Psoas muscle (tissue), 8 donors: Measurements from ENCODE around the gene PDZD7. TPM values are rescaled to one million over a fixed set of nuclear protein-coding genes. Genes with fewer than 3 reads are reported as not detected.

Source experiments
- ATAC-seq, 4 donors: fragments of 200-7000 bp; cut with Tn5 transposase; one replicate each; pipeline ENCODE4 v1.9.1; 2020; ENCODE audit warnings: moderate library complexity in 3 of 4, mild to moderate bottlenecking in 2 of 4
- DNase-seq, 2 donors: peaks; one replicate each; pipeline ENCODE4 v3.0.0-alpha.2; 2020
- H3K27ac ChIP-seq: fragments of 200-600 bp; one replicate; pipeline ENCODE4 v1.8.0; 2022
- H3K27me3 ChIP-seq, 3 donors: fragments of 200-600 bp in 1 of 3; one replicate each; pipeline versions ENCODE4 v1.6.1 to v1.8.0; 2013 to 2022; ENCODE audit warnings: low read length in 2 of 3, mild to moderate bottlenecking in 2 of 3, moderate library complexity in 1 of 3; ENCODE audit not compliant: insufficient read depth in 3 of 3
- H3K36me3 ChIP-seq, 2 donors: fragments of 200-600 bp in 1 of 2; one replicate each; pipeline versions ENCODE4 v1.6.1 to v1.8.0; 2013 to 2022; ENCODE audit warnings: low read depth in 1 of 2, mild to moderate bottlenecking in 1 of 2, moderate library complexity in 1 of 2; ENCODE audit not compliant: insufficient read depth in 1 of 2
- H3K4me1 ChIP-seq: fragments of 200-600 bp; one replicate; pipeline ENCODE4 v1.8.0; 2022
- H3K4me3 ChIP-seq: fragments of 200-600 bp; one replicate; pipeline ENCODE4 v1.8.0; 2022; ENCODE audit warnings: mild to moderate bottlenecking
- H3K9me3 ChIP-seq: fragments of 200-600 bp; one replicate; pipeline ENCODE4 v1.8.0; 2022
- WGBS, 3 donors: extraction: QIAGEN DNeasy Blood & Tissue Kit; methylation state at CpG; one replicate each; pipeline versions ENCODE4 v1.1.6 to v1.1.7; 2013; 5-methylcytosine and 5-hydroxymethylcytosine counted together
- intact Hi-C, 2 donors: fragments of 100-400 bp; cut with DNase I; formaldehyde crosslinking; loops; one replicate each; pipeline versions ENCODE4 v1.11.0 to v1.14.2; 2022
- polyA plus RNA-seq, 3 donors: library from polyadenylated mRNA; stranded (reverse); fragments of 200-250 nt; gene quantifications; one replicate each; pipeline ENCODE4 v1.2.3, GENCODE V29; 2013
- total RNA-seq, 4 donors: library from RNA; stranded (reverse); fragmentation: NEBNext Ultra II Directional in 2 of 4; extraction: Animal tissue kit (Norgen Biotek cat#: 25700) in 2 of 4; gene quantifications; one replicate each; pipeline versions ENCODE4 v1.2.1 to v1.2.4, GENCODE V29; 2021 to 2023
- TF ChIP-seq, protein P1 (sequence below): fragments of 200-600 bp; IDR thresholded peaks from one replicate; pipeline ENCODE4 v1.8.0; 2022; ENCODE audit warnings: antibody characterized with exemption
- donor health status: healthy with polysubstance abuse.
- donor health status: DM: no; HTN: no; CAD: no; lungs with moderate emphysema.
- donor health status: Bipolar disorder and iron deficiency.
- donor health status: healthy.
- donor health status: DM: yes; HTN: yes; CAD: no.
- donor health status: DM: no; HTN: no; CAD: no.
- donor health status: DM: no; HTN: no; CAD: no.
- donor health status: DM: yes; HTN: yes; CAD: no.

The PDZD7 gene
- total and polyA plus RNA-seq, 7 donors = 0.04 to 0.54 (median 0.08) TPM; not detected in 2

DNA sequence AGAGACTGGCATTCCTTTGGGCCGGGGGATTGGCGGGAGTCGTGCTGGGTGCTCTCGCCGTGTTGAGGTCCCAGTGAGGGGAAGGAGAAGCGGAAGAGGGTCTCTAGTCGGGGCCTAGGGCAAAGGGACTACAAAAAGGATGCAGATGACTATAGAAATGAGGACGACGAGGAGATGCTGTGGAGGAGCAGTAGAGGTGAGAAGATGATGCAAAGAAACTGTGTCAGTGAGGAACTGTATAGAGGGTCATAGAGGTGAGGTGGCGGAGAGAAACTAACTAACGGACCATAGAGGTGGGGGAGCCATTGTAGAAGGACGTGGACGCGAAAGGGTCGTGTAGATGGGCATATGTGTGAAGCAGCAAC is 43.3 kb downstream of the PDZD7 start:
- no peak for DNase-seq
- H3K4me1 ChIP-seq = peaks cover 31% of the 10 kb centered on the region
- ATAC-seq = peak in 2 of 4 donors; percentile 2 to 16
- no peaks in the 10 kb centered on the region for H3K27me3 ChIP-seq
- TF ChIP-seq, protein P1, sequence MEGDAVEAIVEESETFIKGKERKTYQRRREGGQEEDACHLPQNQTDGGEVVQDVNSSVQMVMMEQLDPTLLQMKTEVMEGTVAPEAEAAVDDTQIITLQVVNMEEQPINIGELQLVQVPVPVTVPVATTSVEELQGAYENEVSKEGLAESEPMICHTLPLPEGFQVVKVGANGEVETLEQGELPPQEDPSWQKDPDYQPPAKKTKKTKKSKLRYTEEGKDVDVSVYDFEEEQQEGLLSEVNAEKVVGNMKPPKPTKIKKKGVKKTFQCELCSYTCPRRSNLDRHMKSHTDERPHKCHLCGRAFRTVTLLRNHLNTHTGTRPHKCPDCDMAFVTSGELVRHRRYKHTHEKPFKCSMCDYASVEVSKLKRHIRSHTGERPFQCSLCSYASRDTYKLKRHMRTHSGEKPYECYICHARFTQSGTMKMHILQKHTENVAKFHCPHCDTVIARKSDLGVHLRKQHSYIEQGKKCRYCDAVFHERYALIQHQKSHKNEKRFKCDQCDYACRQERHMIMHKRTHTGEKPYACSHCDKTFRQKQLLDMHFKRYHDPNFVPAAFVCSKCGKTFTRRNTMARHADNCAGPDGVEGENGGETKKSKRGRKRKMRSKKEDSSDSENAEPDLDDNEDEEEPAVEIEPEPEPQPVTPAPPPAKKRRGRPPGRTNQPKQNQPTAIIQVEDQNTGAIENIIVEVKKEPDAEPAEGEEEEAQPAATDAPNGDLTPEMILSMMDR = no peak
- WGBS, 3 donors = 1 to 2% (median 1%) methylated on average over 15 of the region's 15 CpGs
- peak overlapping the region; percentile 76 for H3K4me3 ChIP-seq
- no peaks in the 10 kb centered on the region for H3K9me3 ChIP-seq
- H3K27ac ChIP-seq = peak overlapping the region; percentile 80
- intact Hi-C loops = no loop called here
- H3K36me3 ChIP-seq = peaks cover 0 to 74% of the 10 kb centered on the region in 2 donors

- DNase-seq (peak; percentile 85 to 93), ATAC-seq (peak; percentile 90 to 98 (median 92))
- TF ChIP-seq, protein P1 = no peak
- intact Hi-C loops = no loop called here
- peaks cover 31% of the 10 kb centered on the region for H3K4me1 ChIP-seq
- no peaks in the 10 kb centered on the region for H3K9me3 ChIP-seq
- H3K36me3 ChIP-seq = peaks cover 0 to 75% of the 10 kb centered on the region in 2 donors
- peak within 1 kb of the TSS; percentile 76 for H3K4me3 ChIP-seq
- 0 to 1% (median 1%) methylated on average over 72 to 75 of the region's 75 CpGs for WGBS, 3 donors
- H3K27me3 ChIP-seq = no peaks in the 10 kb centered on the region
- peak within 1 kb of the TSS; percentile 80 for H3K27ac ChIP-seq
Observed at GRCh38 chr10:100986952-100987684, 43.8 kb downstream of the PDZD7 start, which contains the start of the genes MRPL43 and TWNK. TSS of gene MRPL43 (minus strand) at chr10:100987497. CDS start at chr10:100987443, 54 bp downstream. TSS of gene TWNK (plus strand) at chr10:100987543. CDS start at chr10:100988211, 668 bp downstream.

- DNase-seq = peak in 1 of 2 donors; percentile 53
- intact Hi-C loops = no loop called here
- Histone ChIP-seq H3K36me3 (peaks cover 0 to 74% of the 10 kb centered on the region in 2 donors), H3K4me1 (peaks cover 31% of the 10 kb centered on the region), H3K27ac (peak overlapping the region; percentile 80), H3K9me3 (no peaks in the 10 kb centered on the region), H3K27me3 (no peaks in the 10 kb centered on the region), H3K4me3 (peak overlapping the region; percentile 76)
- TF ChIP-seq, protein P1 = no peak
- WGBS, 3 donors = 17 to 20% (median 18%) methylated on average over 15 to 17 of the region's 17 CpGs
- ATAC-seq = no peak
Observed at GRCh38 chr10:100986623-100986951, 44.3 kb downstream of the PDZD7 start.

GRCh38 chr10:100985336-100985735 is 45.6 kb downstream of the PDZD7 start:
- 52 to 67% (median 60%) methylated on average over 5 of the region's 5 CpGs for WGBS, 3 donors
- H3K36me3 ChIP-seq = peaks cover 0 to 74% of the 10 kb centered on the region in 2 donors

More at GRCh38 chr10:100985336-100985735, 45.6 kb downstream of the PDZD7 start:
- intact Hi-C loops = no loop called here
- DNase-seq = peak in 1 of 2 donors; percentile 26
- H3K9me3 ChIP-seq = no peaks in the 10 kb centered on the region
- no peak overlapping the region for H3K27ac ChIP-seq
- H3K4me3 ChIP-seq = no peak overlapping the region
- ATAC-seq = no peak
- peaks cover 30% of the 10 kb centered on the region for H3K4me1 ChIP-seq
- H3K27me3 ChIP-seq = no peaks in the 10 kb centered on the region
- TF ChIP-seq, protein P1 = no peak
